ENCODE measurements around the gene CARS2. TPM values are rescaled to one million over a fixed set of nuclear protein-coding genes. Genes with fewer than 3 reads are reported as not detected.
"Not testable (repeated sequence)": the region's sequence is repeated elsewhere in the genome, so short reads cannot be mapped to it uniquely, and the experiment has no call there.

Gene CARS2
- total RNA-seq, 2 donors from 2014 or later, result 43.0 to 82.6 TPM

- intact Hi-C loops (cut with DNase I), result loop anchor here (10.0 kb wide), 2 partner anchors 88 to 202 kb away; partner anchors contain the start of gene NAXD
- Histone ChIP-seq H3K9ac (ENCODE audit: low read depth in 2 of 2, low read length in 2 of 2) (no peak overlapping the region), H3K27me3 (no peaks in the 10 kb centered on the region), H3K4me1 (no peaks in the 10 kb centered on the region), H3K4me3 (no peak overlapping the region), H3K27ac (no peak overlapping the region), H3K9me3 (no peaks in the 10 kb centered on the region), H3K36me3 (no peaks in the 10 kb centered on the region)
- no peak for TF ChIP-seq CTCF (IDR thresholded peaks at IDR 0.05)
- DNase-seq, result no peak
Measured at GRCh38 chr13:110702591-110703526, 3.1 kb downstream of the CARS2 start.

GRCh38 chr13:110702089-110702488 is 3.8 kb downstream of the CARS2 start:
- Histone ChIP-seq H3K9me3 (no peaks in the 10 kb centered on the region), H3K36me3 (no peaks in the 10 kb centered on the region), H3K4me1 (no peaks in the 10 kb centered on the region), H3K9ac (ENCODE audit: low read depth in 2 of 2, low read length in 2 of 2) (no peak overlapping the region), H3K27me3 (no peaks in the 10 kb centered on the region), H3K4me3 (no peak overlapping the region), H3K27ac (no peak overlapping the region)
- TF ChIP-seq CTCF (IDR thresholded peaks at IDR 0.05), result no peak
- intact Hi-C loops (cut with DNase I), result loop anchor here (10.0 kb wide), 2 partner anchors 87 to 203 kb away; partner anchors contain the start of gene NAXD
- DNase-seq, result no peak

- not testable (repeated sequence) for H3K4me1 ChIP-seq, DNase-seq, H3K36me3 ChIP-seq
Measured at GRCh38 chr13:110701061-110701460, 4.9 kb downstream of the CARS2 start.

GRCh38 chr13:110700641-110701040 is 5.3 kb downstream of the CARS2 start:
- intact Hi-C loops (cut with DNase I), result loop anchor here (10.0 kb wide), 2 partner anchors 86 to 204 kb away; partner anchors contain the start of gene NAXD
- Histone ChIP-seq H3K27ac (no peak overlapping the region), H3K9ac (ENCODE audit: low read depth in 2 of 2, low read length in 2 of 2) (no peak overlapping the region), H3K4me1 (no peaks in the 10 kb centered on the region), H3K9me3 (no peaks in the 10 kb centered on the region), H3K27me3 (no peaks in the 10 kb centered on the region), H3K4me3 (no peak overlapping the region), H3K36me3 (no peaks in the 10 kb centered on the region)
- TF ChIP-seq CTCF (IDR thresholded peaks at IDR 0.05), result no peak
- DNase-seq, result no peak

More at GRCh38 chr13:110701061-110701460, 4.9 kb downstream of the CARS2 start:
- H3K4me3 ChIP-seq; H3K9ac ChIP-seq (ENCODE audit: low read depth in 2 of 2, low read length in 2 of 2); H3K27me3 ChIP-seq; H3K27ac ChIP-seq; H3K9me3 ChIP-seq: not testable (repeated sequence)
- intact Hi-C loops (cut with DNase I), result loop anchor here (10.0 kb wide), 2 partner anchors 86 to 204 kb away; partner anchors contain the start of gene NAXD

GRCh38 chr13:110700186-110700585 is 5.7 kb downstream of the CARS2 start:
- no peaks in the 10 kb centered on the region for H3K36me3 ChIP-seq
- no peak for TF ChIP-seq CTCF (IDR thresholded peaks at IDR 0.05)
- H3K4me1 ChIP-seq, result no peaks in the 10 kb centered on the region
- H3K4me3 ChIP-seq, result no peak overlapping the region
- no peaks in the 10 kb centered on the region for H3K27me3 ChIP-seq
- no peaks in the 10 kb centered on the region for H3K9me3 ChIP-seq
- intact Hi-C loops (cut with DNase I), result loop anchor here (10.0 kb wide), 2 partner anchors 85 to 205 kb away; partner anchors contain the start of gene NAXD
- no peak overlapping the region for H3K27ac ChIP-seq
- DNase-seq, result no peak
- H3K9ac ChIP-seq (ENCODE audit: low read depth in 2 of 2, low read length in 2 of 2), result no peak overlapping the region

Measured in colonic mucosa (tissue), 4 donors.